Prostate gland (tissue), 2 donors: ENCODE results near the gene ABCA9.

Experiments used
- CTCF ChIP-seq, 4 experiments: fragments of 200-600 bp in 2 of 4; fragments of 450-650 bp in 2 of 4; sonication (generic) in 2 of 4; IDR thresholded peaks; 1 replicate in 3 of 4; 2 replicates in 1 of 4; pipeline ENCODE4 v1.5.1; 2016 to 2019; ENCODE audit warnings: antibody characterized with exemption in 4 of 4, mild to moderate bottlenecking in 2 of 4, moderate library complexity in 2 of 4
- POLR2A ChIP-seq: fragments of 450-650 bp; IDR thresholded peaks from one replicate; pipeline ENCODE4 v1.6.1; 2016; ENCODE audit warnings: antibody characterized with exemption, mild to moderate bottlenecking
- POLR2AphosphoS5 ChIP-seq: sonication (generic); formaldehyde crosslinking; IDR thresholded peaks from one replicate; pipeline ENCODE4 v1.6.1; 2017; ENCODE audit warnings: antibody characterized with exemption

- TF ChIP-seq CTCF (IDR thresholded peaks at IDR 0.05), result no peak
- TF ChIP-seq POLR2AphosphoS5, result no peak
- TF ChIP-seq POLR2A, result no peak
These were observed at the start of gene ABCA9 for GRCh38 chr17:69060822-69061221.
